Measurements from ENCODE around the gene KLF11.
"Not testable (repeated sequence)": the region's sequence is repeated elsewhere in the genome, so short reads cannot be mapped to it uniquely, and the experiment has no call there.

The KLF11 gene

GRCh38 chr2:10085043-10085667 lies 41.8 kb downstream of the KLF11 start:
- no peak for DNase-seq (ENCODE audit: low read depth)

GRCh38 chr2:10085668-10086059 lies 42.3 kb downstream of the KLF11 start:
- no peak for DNase-seq (ENCODE audit: low read depth)

- DNase-seq (ENCODE audit: low read depth), result no peak
Measured at GRCh38 chr2:10086950-10087349, 43.6 kb downstream of the KLF11 start.

GRCh38 chr2:10087360-10087759 lies 44.0 kb downstream of the KLF11 start:
- DNase-seq (ENCODE audit: low read depth), result no peak

- no peak for DNase-seq (ENCODE audit: low read depth)
Measured at GRCh38 chr2:10089565-10090190, 46.3 kb downstream of the KLF11 start.

DNA sequence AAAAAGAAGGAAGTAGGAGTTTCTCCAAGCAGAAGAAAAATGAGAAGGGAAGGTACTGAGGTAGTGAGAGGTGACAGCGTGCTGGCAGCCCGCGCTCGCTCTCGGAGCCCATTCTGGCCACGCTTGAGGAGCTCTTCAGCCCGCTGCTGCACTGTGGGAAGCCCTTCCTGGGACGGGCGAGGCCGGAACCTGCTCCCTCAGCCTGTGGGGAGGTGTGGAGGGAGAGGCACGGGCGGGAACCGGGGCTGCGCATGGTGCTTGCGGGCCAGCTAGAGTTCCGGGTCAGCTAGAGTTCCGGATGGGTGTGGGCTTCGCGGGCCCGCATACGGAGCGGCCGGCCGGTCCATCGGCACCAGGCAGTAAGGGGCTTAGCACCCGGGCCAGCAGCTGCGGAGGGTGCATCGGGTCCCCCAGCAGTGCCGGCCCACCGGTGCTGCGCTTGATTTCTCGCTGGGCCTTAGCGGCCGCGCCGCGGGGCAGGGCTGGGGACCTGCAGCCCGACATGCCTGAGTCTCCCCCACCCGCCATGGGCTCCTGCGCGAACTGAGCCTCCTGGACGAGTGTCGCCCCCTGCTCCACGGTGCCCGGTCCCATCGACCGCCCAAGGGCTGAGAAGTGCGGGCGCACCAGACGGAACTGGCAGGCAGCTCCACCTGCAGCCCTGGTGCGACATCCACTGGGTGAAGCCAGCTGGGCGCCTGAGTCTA lies 48.0 kb downstream of the KLF11 start:
- DNase-seq (ENCODE audit: low read depth), result no peak

DNA sequence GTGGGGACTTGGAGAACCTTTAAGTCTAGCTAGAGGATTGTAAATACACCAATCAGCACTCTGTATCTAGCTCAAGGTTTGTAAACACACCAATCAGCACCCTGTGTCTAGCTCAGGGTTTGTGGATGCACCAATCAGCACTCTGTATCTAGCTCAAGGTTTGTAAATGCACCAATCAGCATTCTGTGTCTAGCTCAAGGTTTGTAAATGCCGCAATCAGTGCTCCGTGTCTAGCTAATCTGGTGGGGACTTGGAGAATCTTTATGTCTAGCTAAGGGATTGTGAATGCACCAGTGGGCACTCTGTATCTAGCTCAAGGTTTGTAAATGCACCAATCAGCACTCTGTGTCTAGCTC lies 48.5 kb downstream of the KLF11 start:
- DNase-seq (ENCODE audit: low read depth), result not testable (repeated sequence)

DNA sequence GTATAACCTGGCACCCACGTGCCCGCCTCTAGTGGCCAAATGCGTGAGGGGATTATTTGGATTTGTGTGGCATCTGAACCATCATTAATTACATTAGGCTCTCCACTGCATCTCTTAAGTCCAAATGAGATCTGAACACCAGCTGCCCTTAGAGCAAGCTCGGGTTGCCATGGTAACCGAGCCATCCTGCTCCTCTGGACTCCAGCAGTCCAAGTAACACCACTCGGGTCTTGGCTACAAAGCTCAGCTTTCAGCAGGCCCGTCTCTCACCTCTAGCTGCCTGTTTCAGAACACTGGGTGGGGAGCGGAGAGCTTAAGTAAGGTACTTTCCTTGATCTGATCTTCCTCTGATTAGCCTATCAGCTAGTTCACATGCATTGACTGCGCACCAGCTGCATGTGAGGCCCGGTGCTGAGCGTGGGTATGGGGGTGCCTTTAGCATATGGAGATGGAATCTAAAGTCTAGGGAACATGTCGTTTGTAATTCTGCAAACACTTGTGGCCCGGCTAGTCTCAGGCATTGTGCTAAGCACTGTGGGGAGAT lies 51.0 kb downstream of the KLF11 start:
- DNase-seq (ENCODE audit: low read depth), result no peak

DNA sequence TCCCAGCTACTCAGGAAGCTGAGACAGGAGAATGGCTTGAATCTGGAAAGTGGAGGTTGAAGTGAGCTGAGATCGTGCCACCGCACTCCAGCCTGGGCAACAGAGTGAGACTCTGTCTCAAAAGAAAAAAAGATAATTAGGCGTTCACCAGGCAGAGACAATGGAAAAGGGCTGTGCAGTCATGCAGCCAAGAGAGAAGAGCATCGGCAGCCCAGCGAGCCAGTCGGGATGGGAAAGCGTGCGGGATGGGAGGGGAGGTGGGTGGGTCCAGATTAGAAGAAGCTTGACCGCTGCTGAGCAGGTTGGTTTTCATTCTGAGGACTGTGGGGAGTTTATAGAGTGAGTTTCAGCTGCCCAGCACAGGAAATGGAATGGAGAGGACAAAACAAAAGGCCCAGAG lies 51.8 kb downstream of the KLF11 start:
- DNase-seq (ENCODE audit: low read depth), result no peak

- no peak for DNase-seq (ENCODE audit: low read depth)
Measured at GRCh38 chr2:10096641-10097040, 53.3 kb downstream of the KLF11 start.

- no peak for DNase-seq (ENCODE audit: low read depth)
Measured at GRCh38 chr2:10097352-10098148, 54.2 kb downstream of the KLF11 start.

DNA sequence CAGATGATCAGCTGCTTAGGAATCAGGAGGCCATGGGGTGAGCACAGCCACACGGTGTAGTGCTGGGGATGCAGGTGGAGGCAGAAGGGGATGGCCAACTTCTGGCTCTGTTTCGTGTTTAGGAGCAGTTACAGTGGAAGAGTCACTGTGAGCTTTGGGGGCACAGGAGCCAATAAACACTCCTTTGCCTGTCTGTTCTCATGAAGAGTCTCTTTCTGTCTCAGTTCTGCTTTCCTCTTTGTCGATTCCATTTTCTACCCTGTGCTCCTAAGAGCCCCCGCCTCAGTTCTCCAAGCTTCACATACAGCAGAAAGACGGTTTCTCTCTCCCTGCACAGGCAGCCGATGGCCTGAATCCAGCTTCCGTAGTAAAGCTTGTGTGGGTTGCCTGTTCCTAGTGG lies 58.1 kb downstream of the KLF11 start:
- DNase-seq (ENCODE audit: low read depth), result no peak

GRCh38 chr2:10103179-10103578 lies 59.8 kb downstream of the KLF11 start:
- DNase-seq (ENCODE audit: low read depth), result no peak
